Esophagus muscularis mucosa (tissue), 4 donors: ENCODE data around the gene FAM13A. TPM values are rescaled to one million over a fixed set of nuclear protein-coding genes. Genes with fewer than 3 reads are reported as not detected.

ENCODE experiments used
- DNase-seq: peaks from one replicate; pipeline ENCODE4 v3.0.0-alpha.2; 2017; ENCODE audit errors: extremely low spot score
- H3K27ac ChIP-seq, 4 donors: fragments of 200-600 bp; sonication (generic); replicated peaks in 1 of 4; 1 replicate in 3 of 4; 2 replicates in 1 of 4; pipeline ENCODE4 v1.5.1; 2016 to 2019; ENCODE audit warnings: mild to moderate bottlenecking in 1 of 4
- H3K27me3 ChIP-seq, 4 donors: fragments of 200-600 bp; sonication (generic); one replicate each; pipeline versions ENCODE4 v1.5.1 to v1.6.0; 2016 to 2019
- H3K36me3 ChIP-seq, 4 donors: fragments of 200-600 bp; sonication (generic); one replicate each; pipeline ENCODE4 v1.5.1; 2016 to 2019
- H3K4me1 ChIP-seq, 4 donors: fragments of 200-600 bp; sonication (generic); one replicate each; pipeline ENCODE4 v1.5.1; 2016 to 2019
- H3K4me3 ChIP-seq, 4 donors: fragments of 200-600 bp; sonication (generic); 1 replicate in 2 of 4; 2 replicates in 2 of 4; pipeline ENCODE4 v1.5.1; 2016 to 2019; ENCODE audit warnings: mild to moderate bottlenecking in 4 of 4, moderate library complexity in 1 of 4
- H3K9me3 ChIP-seq, 4 donors: fragments of 200-600 bp; sonication (generic); 1 replicate in 3 of 4; 2 replicates in 1 of 4; pipeline ENCODE4 v1.5.1; 2016 to 2019
- EP300 ChIP-seq: sonication (generic); formaldehyde crosslinking; IDR thresholded peaks from one replicate; pipeline ENCODE4 v1.6.1; 2017; ENCODE audit warnings: antibody characterized with exemption
- POLR2A ChIP-seq: fragments of 450-650 bp; IDR thresholded peaks from one replicate; pipeline ENCODE4 v1.6.1; 2017; ENCODE audit warnings: antibody characterized with exemption, moderate library complexity, mild to moderate bottlenecking, low read depth
- POLR2AphosphoS5 ChIP-seq, 2 donors: sonication (generic); formaldehyde crosslinking; IDR thresholded peaks; one replicate each; pipeline ENCODE4 v1.6.1; 2017; ENCODE audit warnings: antibody characterized with exemption in 2 of 2
- WGBS: methylation state at CpG from one replicate; pipeline ENCODE4 v1.1.5; 2018; 5-methylcytosine and 5-hydroxymethylcytosine counted together
- intact Hi-C: fragments of 100-400 bp; cut with DNase I; formaldehyde crosslinking; loops from one replicate; pipeline ENCODE4 v1.15.1; 2023
- total RNA-seq, 4 donors: library from RNA; depleted of rRNA; stranded (reverse); fragments of >200 nt; gene quantifications; one replicate each; pipeline versions ENCODE4 v1.1.0 to v1.2.1, GENCODE V29; 2016
- TF ChIP-seq, protein P1 (sequence below), 3 experiments: fragments of 200-600 bp in 2 of 3; fragments of 450-650 bp in 1 of 3; sonication (generic) in 2 of 3; IDR thresholded peaks; one replicate each; pipeline ENCODE4 v1.5.1; 2017 to 2019; ENCODE audit warnings: antibody characterized with exemption in 3 of 3, mild to moderate bottlenecking in 2 of 3, moderate library complexity in 1 of 3

FAM13A gene
- total RNA-seq, 4 donors from 2014 or later = 22.4 to 27.2 (median 26.0) TPM

DNA sequence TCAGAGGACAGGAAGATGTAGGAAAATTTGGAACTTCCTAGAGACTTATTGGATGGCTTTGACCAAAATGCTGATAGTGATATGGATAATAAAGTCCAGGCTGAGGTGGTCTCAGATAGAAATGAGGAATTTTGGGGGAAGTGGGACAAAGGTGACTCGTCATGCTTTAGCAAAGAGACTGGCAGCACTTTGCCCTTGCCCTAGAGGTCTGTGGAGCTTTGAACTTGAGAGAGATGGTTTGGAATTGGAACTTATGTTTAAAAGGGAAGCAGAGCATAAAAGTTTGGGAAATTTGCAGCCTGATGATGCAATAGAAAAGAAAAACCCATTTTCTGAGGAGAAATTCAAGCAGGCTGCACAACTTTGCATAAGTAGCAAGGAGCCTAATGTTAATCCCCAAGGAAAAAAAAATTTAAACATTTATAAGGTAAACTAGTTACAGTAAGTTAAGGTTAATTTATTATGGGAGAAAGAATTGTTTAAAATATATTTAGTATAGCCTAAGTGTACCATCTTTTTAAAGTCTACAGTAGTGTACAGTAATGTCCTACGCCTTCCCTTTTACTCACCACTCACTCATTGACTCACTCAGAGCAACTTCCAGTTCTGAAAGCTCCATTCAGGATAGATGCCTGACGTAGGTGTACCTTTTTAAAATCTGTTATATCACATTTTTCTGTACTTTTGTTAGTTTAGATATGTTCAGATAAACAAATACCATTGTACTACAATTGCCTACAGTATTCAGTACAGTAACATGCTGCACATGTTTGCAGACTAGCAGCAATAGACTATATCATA is 101.2 kb downstream of the FAM13A start:
- Histone ChIP-seq H3K27me3 (no peaks in the 10 kb centered on the region), H3K36me3 (peaks cover 0 to 4% (median 0%) of the 10 kb centered on the region in 4 donors), H3K9me3 (no peaks in the 10 kb centered on the region), H3K4me1 (peaks cover 9 to 13% (median 10%) of the 10 kb centered on the region in 4 donors), H3K27ac (no peak overlapping the region), H3K4me3 (no peak overlapping the region)
- 85% methylated on average over 3 of the region's 3 CpGs for WGBS
- no peak for DNase-seq
- TF ChIP-seq POLR2AphosphoS5 (IDR thresholded peaks at IDR 0.05) = no peak
- TF ChIP-seq POLR2A = no peak
- TF ChIP-seq, protein P1, sequence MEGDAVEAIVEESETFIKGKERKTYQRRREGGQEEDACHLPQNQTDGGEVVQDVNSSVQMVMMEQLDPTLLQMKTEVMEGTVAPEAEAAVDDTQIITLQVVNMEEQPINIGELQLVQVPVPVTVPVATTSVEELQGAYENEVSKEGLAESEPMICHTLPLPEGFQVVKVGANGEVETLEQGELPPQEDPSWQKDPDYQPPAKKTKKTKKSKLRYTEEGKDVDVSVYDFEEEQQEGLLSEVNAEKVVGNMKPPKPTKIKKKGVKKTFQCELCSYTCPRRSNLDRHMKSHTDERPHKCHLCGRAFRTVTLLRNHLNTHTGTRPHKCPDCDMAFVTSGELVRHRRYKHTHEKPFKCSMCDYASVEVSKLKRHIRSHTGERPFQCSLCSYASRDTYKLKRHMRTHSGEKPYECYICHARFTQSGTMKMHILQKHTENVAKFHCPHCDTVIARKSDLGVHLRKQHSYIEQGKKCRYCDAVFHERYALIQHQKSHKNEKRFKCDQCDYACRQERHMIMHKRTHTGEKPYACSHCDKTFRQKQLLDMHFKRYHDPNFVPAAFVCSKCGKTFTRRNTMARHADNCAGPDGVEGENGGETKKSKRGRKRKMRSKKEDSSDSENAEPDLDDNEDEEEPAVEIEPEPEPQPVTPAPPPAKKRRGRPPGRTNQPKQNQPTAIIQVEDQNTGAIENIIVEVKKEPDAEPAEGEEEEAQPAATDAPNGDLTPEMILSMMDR (IDR thresholded peaks at IDR 0.05) = no peak
- no peak for TF ChIP-seq EP300
- intact Hi-C loops = no loop called here

DNA sequence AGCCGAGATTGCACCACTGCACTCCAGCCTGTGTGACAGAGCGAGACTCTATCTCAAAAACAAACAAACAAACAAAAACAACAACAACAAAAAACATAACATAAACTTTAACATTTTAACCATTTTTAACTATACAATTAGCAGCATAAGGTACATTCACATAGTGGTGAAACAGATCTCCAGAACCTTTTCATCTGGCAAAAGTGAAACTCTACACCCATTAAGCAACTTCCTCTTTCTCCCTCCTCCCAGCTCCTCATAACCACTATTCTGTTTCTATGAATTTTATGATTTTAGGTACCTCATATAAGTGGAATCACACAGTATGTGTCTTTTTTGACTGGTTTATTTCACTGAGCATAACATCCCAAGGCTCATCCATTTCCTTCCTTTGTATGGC is 103.6 kb downstream of the FAM13A start:
- Histone ChIP-seq H3K9me3 (no peaks in the 10 kb centered on the region), H3K4me3 (no peak overlapping the region), H3K4me1 (peaks cover 8 to 18% (median 11%) of the 10 kb centered on the region in 4 donors), H3K36me3 (peaks cover 0 to 4% (median 0%) of the 10 kb centered on the region in 4 donors), H3K27ac (no peak overlapping the region), H3K27me3 (no peaks in the 10 kb centered on the region)
- no peak for DNase-seq
- intact Hi-C loops = no loop called here
- WGBS = 96% methylated on average over 2 of the region's 2 CpGs
- no peak for TF ChIP-seq EP300
- TF ChIP-seq POLR2AphosphoS5 (IDR thresholded peaks at IDR 0.05) = no peak
- TF ChIP-seq, protein P1 (IDR thresholded peaks at IDR 0.05) = no peak
- no peak for TF ChIP-seq POLR2A

DNA sequence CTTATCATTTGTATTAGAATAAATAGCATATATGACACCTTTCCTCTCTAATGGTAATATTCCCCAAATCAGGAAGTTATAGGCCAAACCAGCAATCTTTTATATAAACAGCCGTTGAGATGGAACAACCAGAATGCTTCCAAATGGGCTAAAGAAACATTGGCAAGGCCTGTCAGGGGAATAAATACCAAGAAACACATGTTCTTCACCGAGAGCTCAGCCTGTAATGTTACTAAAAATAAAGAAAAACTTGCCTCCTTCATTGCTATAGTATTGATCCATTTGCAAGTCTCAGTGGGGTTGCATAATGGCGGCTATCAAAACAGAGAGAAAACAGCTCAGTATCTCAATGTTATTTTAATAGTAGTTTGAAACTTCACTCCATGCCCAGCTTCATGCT is 104.9 kb downstream of the FAM13A start:
- H3K4me1 ChIP-seq = peaks cover 0 to 14% (median 6%) of the 10 kb centered on the region in 4 donors
- no peaks in the 10 kb centered on the region for H3K27me3 ChIP-seq
- H3K9me3 ChIP-seq = no peaks in the 10 kb centered on the region
- peaks cover 0 to 4% (median 0%) of the 10 kb centered on the region in 4 donors for H3K36me3 ChIP-seq
- TF ChIP-seq POLR2AphosphoS5 (IDR thresholded peaks at IDR 0.05) (no peak), EP300 (no peak), POLR2A (no peak)
- TF ChIP-seq, protein P1 (IDR thresholded peaks at IDR 0.05) = no peak
- intact Hi-C loops = no loop called here
- no peak overlapping the region for H3K27ac ChIP-seq
- no peak overlapping the region for H3K4me3 ChIP-seq
- no peak for DNase-seq
- WGBS = 53% methylated on average over 3 of the region's 3 CpGs

DNA sequence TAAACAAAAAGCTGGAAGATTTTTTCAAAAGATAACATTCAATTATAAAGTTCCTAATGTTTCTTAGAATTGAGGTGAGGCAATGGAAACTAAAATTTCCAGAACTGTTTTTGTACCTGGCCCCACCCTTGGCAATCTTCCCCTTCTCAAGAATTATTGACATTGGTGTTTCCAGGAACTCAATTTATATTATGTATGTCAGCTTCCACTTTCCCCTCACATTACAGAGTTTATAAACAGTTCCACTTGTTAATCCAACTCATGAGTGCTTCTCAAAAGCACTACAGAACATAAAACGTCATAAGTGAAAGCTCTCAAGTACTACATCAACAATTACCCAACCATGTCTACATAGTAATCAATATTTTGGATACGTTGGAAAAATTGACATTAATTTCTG is 107.4 kb downstream of the FAM13A start:
- Histone ChIP-seq H3K36me3 (no peaks in the 10 kb centered on the region), H3K4me1 (peaks cover 0 to 14% (median 6%) of the 10 kb centered on the region in 4 donors), H3K27ac (no peak overlapping the region), H3K4me3 (no peak overlapping the region), H3K27me3 (no peaks in the 10 kb centered on the region), H3K9me3 (no peaks in the 10 kb centered on the region)
- 73% methylated on average over 2 of the region's 2 CpGs for WGBS
- intact Hi-C loops = no loop called here
- DNase-seq = no peak
- no peak for TF ChIP-seq POLR2AphosphoS5 (IDR thresholded peaks at IDR 0.05)
- no peak for TF ChIP-seq EP300
- TF ChIP-seq POLR2A = no peak
- TF ChIP-seq, protein P1 (IDR thresholded peaks at IDR 0.05) = no peak
